Measurements from ENCODE around the gene FOXRED2. TPM values are rescaled to one million over a fixed set of nuclear protein-coding genes. Genes with fewer than 3 reads are reported as not detected.

The FOXRED2 gene
- total RNA-seq, 2 experiments from 2014 or later = 19.0 to 20.3 TPM

GRCh38 chr22:36486619-36487384 is 20.0 kb downstream of the FOXRED2 start:
- POLR2A ChIA-PET = no interaction called here
- DNase-seq = peak; percentile 72

DNA sequence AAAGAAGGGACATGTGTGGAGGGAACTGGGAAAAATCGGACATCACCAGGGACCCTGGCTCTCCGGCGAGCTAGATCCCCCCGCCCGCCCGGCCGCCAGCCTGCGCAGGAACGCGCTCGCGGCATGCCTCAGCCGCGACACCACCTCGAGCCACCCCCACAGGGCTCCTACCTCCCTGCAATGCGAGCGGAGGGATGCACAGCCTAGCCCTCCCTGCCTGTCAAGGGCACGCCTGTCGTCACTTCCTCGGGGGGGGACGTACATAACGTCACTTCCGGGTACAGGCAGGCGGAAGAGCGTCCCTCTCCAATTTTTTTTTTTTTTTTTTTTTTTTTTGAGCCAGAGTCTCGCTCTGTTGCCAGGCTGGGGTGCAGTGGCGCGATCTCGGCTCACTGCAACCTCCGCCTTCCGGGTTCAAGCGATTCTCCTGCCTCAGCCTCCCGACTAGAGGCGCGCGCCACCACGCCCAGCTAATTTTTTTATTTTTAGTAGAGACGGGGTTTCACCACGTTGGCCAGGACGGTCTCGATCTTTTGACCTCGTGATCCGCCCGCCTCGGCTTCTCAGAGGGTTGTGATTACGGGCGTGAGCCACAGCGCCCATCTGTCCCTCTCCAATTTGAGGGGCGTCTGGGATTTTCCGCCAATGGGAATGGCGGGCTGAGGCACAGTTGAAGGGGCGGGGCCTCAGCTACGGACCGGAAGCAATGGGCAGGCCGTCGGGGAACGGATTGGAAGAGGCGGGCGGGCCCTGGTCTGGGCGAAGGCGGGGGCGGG is 25.3 kb downstream of the FOXRED2 start, which contains the start of gene TXN2:
TXN2 (minus strand) TSS at position 248 of the 776 bp plus-strand sequence. CDS start 803 bp downstream, outside the sequence.
- ChIA-PET POLR2A (interaction anchor here (0.8 to 1.6 kb wide), 13 partner anchors 12 to 242 kb away, joined by 3 to 6 read pairs (median 4); partner anchors contain the start of genes APOL2, EIF3D, FOXRED2 and MYH9), CTCF (interaction anchor here (1.3 to 2.6 kb wide), 4 partner anchors 11 to 287 kb away, joined by 3 to 13 read pairs (median 4); no protein-coding TSS in a partner anchor)
- no peaks in the 10 kb centered on the region for H3K27me3 Mint-ChIP-seq (ENCODE audit: low read depth)
- H3K4me3 Mint-ChIP-seq = peak within 1 kb of the TSS; percentile 97
- DNase-seq (peak; percentile 97), ATAC-seq (peak; percentile 93)
- H3K9me3 Mint-ChIP-seq (ENCODE audit: insufficient read depth) = no peaks in the 10 kb centered on the region
- H3K36me3 Mint-ChIP-seq (ENCODE audit: low read depth) = peaks cover 34% of the 10 kb centered on the region
- H3K27ac Mint-ChIP-seq = peak within 1 kb of the TSS; percentile 96
- peaks cover 22% of the 10 kb centered on the region for H3K4me1 Mint-ChIP-seq (ENCODE audit: low read depth)

More at GRCh38 chr22:36486619-36487384, 20.0 kb downstream of the FOXRED2 start:
- no peak overlapping the region for H3K4me3 Mint-ChIP-seq
- H3K27me3 Mint-ChIP-seq (ENCODE audit: low read depth) = no peaks in the 10 kb centered on the region
- no peak for ATAC-seq
- CTCF ChIA-PET = interaction anchor here (0.6 to 3.0 kb wide), 48 partner anchors 11 to 350 kb away, joined by 3 to 23 read pairs (median 5); partner anchors contain the start of genes APOL1, APOL2, EIF3D and FOXRED2
- H3K9me3 Mint-ChIP-seq (ENCODE audit: insufficient read depth) = peaks cover 8% of the 10 kb centered on the region
- peaks cover 8% of the 10 kb centered on the region for H3K4me1 Mint-ChIP-seq (ENCODE audit: low read depth)
- peaks cover 23% of the 10 kb centered on the region for H3K36me3 Mint-ChIP-seq (ENCODE audit: low read depth)
- no peak overlapping the region for H3K27ac Mint-ChIP-seq

DNA sequence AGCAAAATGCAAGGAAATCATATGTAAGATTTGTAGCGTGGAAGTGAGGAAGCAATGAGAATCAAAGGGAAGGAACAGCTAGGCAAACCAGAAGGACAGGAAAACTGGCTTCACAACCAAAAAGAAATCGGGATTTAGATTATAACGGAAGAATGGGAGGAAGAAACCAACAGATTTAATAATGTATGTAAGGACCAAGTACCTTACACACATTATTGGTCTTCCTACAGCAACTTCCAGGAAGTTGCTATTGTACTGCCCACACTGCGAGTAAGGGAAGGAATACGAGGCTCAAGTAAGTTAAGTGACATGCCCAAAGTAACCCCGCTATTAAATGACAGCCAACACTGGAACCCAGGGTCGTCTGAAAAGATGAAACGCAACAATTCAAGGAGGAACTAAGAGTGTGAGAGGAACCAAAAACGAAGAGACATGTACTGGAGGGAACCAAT is 25.9 kb downstream of the FOXRED2 start:
- peaks cover 22% of the 10 kb centered on the region for H3K4me1 Mint-ChIP-seq (ENCODE audit: low read depth)
- ChIA-PET POLR2A (interaction anchor here (0.8 to 1.6 kb wide), 7 partner anchors 14 to 241 kb away, joined by 3 to 5 read pairs (median 3); partner anchors contain the start of gene APOL2), CTCF (interaction anchor here (1.4 to 2.6 kb wide), 3 partner anchors 10 to 180 kb away, joined by 3 to 13 read pairs (median 6); no protein-coding TSS in a partner anchor)
- peaks cover 33% of the 10 kb centered on the region for H3K36me3 Mint-ChIP-seq (ENCODE audit: low read depth)
- DNase-seq = no peak
- peak overlapping the region; percentile 97 for H3K4me3 Mint-ChIP-seq
- ATAC-seq = no peak
- no peaks in the 10 kb centered on the region for H3K27me3 Mint-ChIP-seq (ENCODE audit: low read depth)
- no peaks in the 10 kb centered on the region for H3K9me3 Mint-ChIP-seq (ENCODE audit: insufficient read depth)
- peak overlapping the region; percentile 96 for H3K27ac Mint-ChIP-seq

DNA sequence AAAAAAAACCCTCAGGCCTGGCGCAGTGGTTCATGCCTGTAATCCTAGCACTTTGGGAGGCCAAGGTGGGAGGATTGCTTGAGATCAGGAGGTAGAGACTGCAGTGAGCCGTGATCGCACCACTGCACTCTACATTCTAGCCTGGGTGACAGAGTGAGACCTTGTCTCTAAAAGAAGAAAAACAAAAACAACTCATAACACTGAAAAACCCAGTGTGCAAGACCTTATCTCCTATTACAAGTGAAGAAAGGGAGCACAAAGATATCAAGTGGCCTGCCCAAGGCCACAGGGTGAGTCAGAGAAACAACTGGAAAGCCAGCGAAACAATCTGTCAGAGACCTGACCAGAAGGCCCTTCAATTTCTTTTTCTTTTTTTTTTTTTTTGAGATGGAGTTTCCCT is 27.9 kb downstream of the FOXRED2 start:
- no peaks in the 10 kb centered on the region for H3K9me3 Mint-ChIP-seq (ENCODE audit: insufficient read depth)
- ChIA-PET CTCF (interaction anchor here (0.9 to 1.1 kb wide), 2 partner anchors 9 to 178 kb away, joined by 3 to 4 read pairs; no protein-coding TSS in a partner anchor), POLR2A (no interaction called here)
- H3K27me3 Mint-ChIP-seq (ENCODE audit: low read depth) = no peaks in the 10 kb centered on the region
- ATAC-seq (no peak), DNase-seq (no peak)
- H3K4me1 Mint-ChIP-seq (ENCODE audit: low read depth) = peaks cover 22% of the 10 kb centered on the region
- H3K4me3 Mint-ChIP-seq = no peak overlapping the region
- H3K27ac Mint-ChIP-seq = no peak overlapping the region
- H3K36me3 Mint-ChIP-seq (ENCODE audit: low read depth) = peaks cover 49% of the 10 kb centered on the region

GRCh38 chr22:36475341-36475740 is 31.5 kb downstream of the FOXRED2 start:
- Mint-ChIP-seq H3K36me3 (ENCODE audit: low read depth) (peaks cover 59% of the 10 kb centered on the region), H3K4me3 (no peak overlapping the region), H3K9me3 (ENCODE audit: insufficient read depth) (no peaks in the 10 kb centered on the region), H3K27ac (no peak overlapping the region), H3K27me3 (ENCODE audit: low read depth) (no peaks in the 10 kb centered on the region), H3K4me1 (ENCODE audit: low read depth) (peaks cover 13% of the 10 kb centered on the region)
- DNase-seq (no peak), ATAC-seq (no peak)
- POLR2A ChIA-PET = no interaction called here
- CTCF ChIA-PET = interaction anchor here (1.2 to 2.0 kb wide), 3 partner anchors 36 to 238 kb away, joined by 3 to 6 read pairs (median 3); no protein-coding TSS in a partner anchor

- Mint-ChIP-seq H3K4me1 (ENCODE audit: low read depth) (peaks cover 24% of the 10 kb centered on the region), H3K36me3 (ENCODE audit: low read depth) (peaks cover 53% of the 10 kb centered on the region), H3K27ac (peak overlapping the region; percentile 3), H3K9me3 (ENCODE audit: insufficient read depth) (no peaks in the 10 kb centered on the region), H3K4me3 (no peak overlapping the region), H3K27me3 (ENCODE audit: low read depth) (no peaks in the 10 kb centered on the region)
- ATAC-seq (no peak), DNase-seq (no peak)
- ChIA-PET POLR2A (no interaction called here), CTCF (interaction anchor here (5.8 kb wide), 1 partner anchor 171 kb away, joined by 60 read pairs; no protein-coding TSS in a partner anchor)
Observed at GRCh38 chr22:36472689-36473088, 34.2 kb downstream of the FOXRED2 start.

DNA sequence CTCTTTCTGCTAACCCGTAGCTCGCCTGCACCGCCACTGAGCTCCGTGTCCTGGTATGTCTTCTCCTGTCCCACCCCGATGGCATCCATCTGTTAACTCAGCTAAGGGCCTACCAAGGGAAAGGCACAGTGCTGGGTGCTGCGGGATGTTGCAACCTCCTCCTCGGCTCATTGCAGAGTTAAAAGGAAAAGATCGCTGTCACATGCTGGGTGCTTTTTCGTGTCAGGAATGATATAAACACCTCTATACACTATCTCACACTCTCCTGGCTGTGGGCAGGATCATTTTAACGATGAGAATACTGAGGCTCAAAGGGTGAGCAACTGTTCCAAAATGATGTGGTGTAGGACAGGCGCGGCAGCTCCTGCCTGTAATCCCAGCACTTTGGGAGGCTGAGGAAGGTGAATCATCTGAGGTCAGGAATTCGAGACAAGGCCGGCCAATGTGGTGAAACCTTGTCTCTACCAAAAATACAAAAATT is 35.5 kb downstream of the FOXRED2 start:
- H3K27ac Mint-ChIP-seq = peak overlapping the region; percentile 43
- DNase-seq (no peak), ATAC-seq (no peak)
- H3K4me3 Mint-ChIP-seq = no peak overlapping the region
- peaks cover 47% of the 10 kb centered on the region for H3K36me3 Mint-ChIP-seq (ENCODE audit: low read depth)
- H3K9me3 Mint-ChIP-seq (ENCODE audit: insufficient read depth) = no peaks in the 10 kb centered on the region
- ChIA-PET CTCF (interaction anchor here (1.0 to 5.8 kb wide), 34 partner anchors 9 to 277 kb away, joined by 3 to 60 read pairs (median 8); partner anchors contain the start of genes FOXRED2 and TXN2), POLR2A (interaction anchor here (1.1 kb wide), 2 partner anchors 80 to 83 kb away, joined by 3 read pairs; partner anchors contain the start of gene MYH9)
- H3K4me1 Mint-ChIP-seq (ENCODE audit: low read depth) = peaks cover 35% of the 10 kb centered on the region
- no peaks in the 10 kb centered on the region for H3K27me3 Mint-ChIP-seq (ENCODE audit: low read depth)

DNA sequence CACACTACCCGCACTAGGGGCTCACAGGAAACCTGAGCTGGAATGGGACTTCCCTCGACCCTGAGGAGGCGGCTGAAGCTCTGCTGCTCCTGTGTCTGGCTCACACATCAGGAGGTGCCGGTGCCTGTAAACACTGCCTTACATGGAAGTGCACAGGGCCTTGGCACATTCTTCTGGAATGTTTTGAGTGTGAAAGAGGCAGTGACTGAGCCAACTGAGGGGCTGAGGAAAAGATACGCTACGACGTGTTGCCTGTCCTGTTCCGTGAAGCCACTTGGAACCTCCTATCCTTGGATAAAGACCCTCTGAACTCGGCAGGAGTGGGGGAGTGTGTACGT is 35.9 kb downstream of the FOXRED2 start:
- ChIA-PET POLR2A (interaction anchor here (1.1 kb wide), 2 partner anchors 80 to 83 kb away, joined by 3 read pairs; partner anchors contain the start of gene MYH9), CTCF (interaction anchor here (0.8 to 5.8 kb wide), 36 partner anchors 9 to 276 kb away, joined by 3 to 60 read pairs (median 7); partner anchors contain the start of genes FOXRED2 and TXN2)
- DNase-seq (no peak), ATAC-seq (no peak)
- Mint-ChIP-seq H3K27me3 (ENCODE audit: low read depth) (no peaks in the 10 kb centered on the region), H3K9me3 (ENCODE audit: insufficient read depth) (no peaks in the 10 kb centered on the region), H3K36me3 (ENCODE audit: low read depth) (peaks cover 45% of the 10 kb centered on the region), H3K4me1 (ENCODE audit: low read depth) (peaks cover 39% of the 10 kb centered on the region), H3K4me3 (no peak overlapping the region), H3K27ac (no peak overlapping the region)

DNA sequence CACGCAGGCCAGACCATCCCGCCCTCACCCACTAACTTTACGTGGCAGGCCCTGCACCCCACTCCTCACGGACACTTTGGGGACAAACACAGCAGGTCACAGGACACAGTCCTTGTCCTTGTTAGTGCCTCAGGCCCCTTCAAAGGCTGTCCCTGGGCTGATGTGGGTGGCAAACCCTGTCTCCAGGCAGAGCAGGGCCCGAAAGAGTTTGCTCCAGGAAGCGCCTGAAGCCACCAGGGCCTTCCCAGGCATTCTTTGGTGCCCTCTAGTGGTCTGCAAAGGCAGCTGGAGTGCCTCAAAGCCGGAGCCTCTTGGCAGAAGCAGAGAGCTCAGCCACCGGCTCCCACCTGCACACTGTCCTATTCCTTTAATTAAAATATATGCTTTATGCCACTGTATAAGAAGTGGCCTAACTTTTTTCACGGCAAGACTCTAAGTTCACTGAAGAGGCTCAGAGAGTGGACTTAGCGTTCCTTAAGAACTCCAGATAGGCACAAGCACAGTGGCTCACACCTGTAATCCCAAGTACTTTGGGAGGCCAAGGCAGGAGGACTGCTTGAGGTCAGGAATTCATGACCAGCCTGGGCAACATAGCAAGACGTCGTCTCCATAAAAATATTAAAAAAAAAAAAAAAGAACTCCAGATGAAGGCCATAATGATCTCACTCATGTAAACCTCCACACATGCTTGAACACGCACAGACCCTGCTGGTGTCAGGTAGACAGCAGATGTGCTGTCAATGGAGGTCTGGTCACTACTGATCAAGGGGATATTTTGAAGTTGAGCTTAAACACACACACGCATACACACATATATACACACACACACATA is 36.5 kb downstream of the FOXRED2 start:
- Mint-ChIP-seq H3K4me1 (ENCODE audit: low read depth) (peaks cover 41% of the 10 kb centered on the region), H3K27ac (peak overlapping the region; percentile 77), H3K27me3 (ENCODE audit: low read depth) (no peaks in the 10 kb centered on the region), H3K36me3 (ENCODE audit: low read depth) (peaks cover 41% of the 10 kb centered on the region), H3K4me3 (no peak overlapping the region), H3K9me3 (ENCODE audit: insufficient read depth) (no peaks in the 10 kb centered on the region)
- ChIA-PET POLR2A (interaction anchor here (0.8 to 1.4 kb wide), 5 partner anchors 79 to 142 kb away, joined by 3 read pairs; partner anchors contain the start of gene MYH9), CTCF (interaction anchor here (0.6 to 5.8 kb wide), 49 partner anchors 8 to 276 kb away, joined by 3 to 60 read pairs (median 5); partner anchors contain the start of genes APOL2, FOXRED2 and TXN2)
- ATAC-seq = peak; percentile 96
- peak; percentile 90 for DNase-seq

DNA sequence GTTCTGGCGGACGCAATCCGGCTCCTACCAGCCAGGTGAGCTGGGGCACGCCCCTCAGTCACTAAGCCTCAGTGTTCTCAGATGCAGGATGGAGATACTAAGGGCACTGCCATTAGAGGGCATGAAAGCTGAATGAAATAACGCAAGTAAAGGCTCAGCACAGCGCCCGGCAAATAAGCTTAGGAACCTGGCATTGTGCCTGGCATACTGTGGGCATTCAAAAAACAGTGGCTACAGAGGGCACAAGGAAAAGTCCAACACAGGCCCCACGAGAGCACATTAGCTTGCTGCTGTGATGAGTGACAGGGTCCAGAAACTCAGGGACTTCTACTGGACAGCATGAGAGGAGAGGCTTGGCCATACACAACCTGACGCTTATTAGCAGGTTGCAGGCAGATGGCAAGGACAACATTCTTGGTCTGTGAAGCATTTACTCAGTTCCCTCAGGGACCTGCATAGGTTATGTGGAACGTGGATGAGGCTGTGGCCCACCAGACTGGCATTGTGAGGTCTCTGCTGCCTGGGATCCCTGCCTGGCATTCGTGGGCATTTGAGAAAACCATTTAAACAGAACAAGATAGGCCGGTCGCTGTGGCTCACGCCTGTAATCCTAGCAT is 37.6 kb downstream of the FOXRED2 start:
- ChIA-PET CTCF (interaction anchor here (0.8 to 5.8 kb wide), 8 partner anchors 14 to 248 kb away, joined by 3 to 60 read pairs (median 6); no protein-coding TSS in a partner anchor), POLR2A (interaction anchor here (0.5 to 1.4 kb wide), 4 partner anchors 64 to 142 kb away, joined by 3 to 4 read pairs (median 3); no protein-coding TSS in a partner anchor)
- Mint-ChIP-seq H3K9me3 (ENCODE audit: insufficient read depth) (no peaks in the 10 kb centered on the region), H3K4me3 (no peak overlapping the region), H3K27ac (no peak overlapping the region), H3K36me3 (ENCODE audit: low read depth) (peaks cover 32% of the 10 kb centered on the region), H3K4me1 (ENCODE audit: low read depth) (peaks cover 41% of the 10 kb centered on the region), H3K27me3 (ENCODE audit: low read depth) (no peaks in the 10 kb centered on the region)
- no peak for DNase-seq
- ATAC-seq = no peak
